ENCODE measurements around the gene LANCL2. TPM values are rescaled to one million over a fixed set of nuclear protein-coding genes. Genes with fewer than 3 reads are reported as not detected.

The LANCL2 gene
- polyA plus RNA-seq, 1 experiment: 26.8 TPM

DNA sequence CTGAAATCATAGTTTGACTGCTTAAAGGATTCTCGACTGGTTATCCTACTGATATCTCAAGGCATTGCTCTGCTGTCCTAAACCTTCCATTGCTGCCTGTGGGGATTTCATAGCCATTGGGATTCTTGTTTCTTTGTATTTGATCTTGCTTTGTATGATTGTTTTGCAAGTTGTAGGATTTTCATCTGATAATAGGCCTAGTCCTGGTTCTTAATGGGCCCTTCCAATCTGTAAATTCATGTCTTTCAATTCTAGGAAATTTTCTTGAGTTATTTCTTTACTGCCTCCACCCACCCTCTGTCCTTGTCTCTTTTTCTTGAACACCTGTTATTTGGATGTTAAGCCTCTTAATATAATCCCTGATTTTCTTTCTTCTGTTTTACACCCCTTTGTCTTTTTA lies 72.2 kb downstream of the LANCL2 start:
- ChIA-PET CTCF (no interaction called here), POLR2A (no interaction called here)
- Histone ChIP-seq H3K27me3 (ENCODE audit: control insufficient read depth, insufficient read depth, low read length) (no peaks in the 10 kb centered on the region), H3K4me3 (ENCODE audit: low read depth, low read length) (no peak overlapping the region), H3K36me3 (ENCODE audit: control insufficient read depth, insufficient read depth, low read length) (no peaks in the 10 kb centered on the region)
- TF ChIP-seq, protein P1, sequence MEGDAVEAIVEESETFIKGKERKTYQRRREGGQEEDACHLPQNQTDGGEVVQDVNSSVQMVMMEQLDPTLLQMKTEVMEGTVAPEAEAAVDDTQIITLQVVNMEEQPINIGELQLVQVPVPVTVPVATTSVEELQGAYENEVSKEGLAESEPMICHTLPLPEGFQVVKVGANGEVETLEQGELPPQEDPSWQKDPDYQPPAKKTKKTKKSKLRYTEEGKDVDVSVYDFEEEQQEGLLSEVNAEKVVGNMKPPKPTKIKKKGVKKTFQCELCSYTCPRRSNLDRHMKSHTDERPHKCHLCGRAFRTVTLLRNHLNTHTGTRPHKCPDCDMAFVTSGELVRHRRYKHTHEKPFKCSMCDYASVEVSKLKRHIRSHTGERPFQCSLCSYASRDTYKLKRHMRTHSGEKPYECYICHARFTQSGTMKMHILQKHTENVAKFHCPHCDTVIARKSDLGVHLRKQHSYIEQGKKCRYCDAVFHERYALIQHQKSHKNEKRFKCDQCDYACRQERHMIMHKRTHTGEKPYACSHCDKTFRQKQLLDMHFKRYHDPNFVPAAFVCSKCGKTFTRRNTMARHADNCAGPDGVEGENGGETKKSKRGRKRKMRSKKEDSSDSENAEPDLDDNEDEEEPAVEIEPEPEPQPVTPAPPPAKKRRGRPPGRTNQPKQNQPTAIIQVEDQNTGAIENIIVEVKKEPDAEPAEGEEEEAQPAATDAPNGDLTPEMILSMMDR (IDR thresholded peaks at IDR 0.05; ENCODE audit: insufficient read depth, low read depth, low read length): no peak
- DNase-seq (ENCODE audit: low read depth): no peak

DNA sequence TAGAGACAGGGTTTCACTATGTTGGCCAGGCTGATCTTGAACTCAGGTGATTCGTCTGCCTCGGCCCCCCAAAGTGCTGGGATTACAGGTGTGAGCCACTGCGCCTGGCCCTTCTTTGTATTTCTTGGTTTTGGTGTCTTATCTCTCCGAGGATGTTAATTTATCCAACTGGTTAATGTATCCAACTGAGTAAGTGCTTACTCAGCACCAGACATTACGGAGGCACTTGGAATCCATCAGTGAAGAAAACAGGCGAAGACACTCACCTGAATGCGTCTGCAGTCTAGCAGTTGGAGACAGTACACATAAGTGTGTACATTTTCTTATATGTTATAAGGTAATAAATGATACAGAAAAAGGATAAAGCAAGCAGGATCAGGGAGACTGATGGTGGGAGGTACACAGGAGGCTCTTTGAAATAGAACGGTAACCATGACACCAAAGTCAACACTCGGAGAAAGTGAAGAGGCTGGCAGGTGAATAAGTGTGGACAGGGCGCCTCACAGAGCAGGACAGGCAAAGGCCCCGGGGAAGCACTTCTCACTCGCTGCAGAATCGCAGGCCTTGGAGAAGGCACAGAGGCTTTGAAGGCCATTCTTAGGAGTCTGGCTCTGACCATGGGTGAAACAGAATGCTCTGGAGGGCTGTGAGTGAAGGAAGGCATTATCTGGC lies 73.1 kb downstream of the LANCL2 start:
- no peak overlapping the region for H3K4me3 ChIP-seq (ENCODE audit: low read depth, low read length)
- no peaks in the 10 kb centered on the region for H3K36me3 ChIP-seq (ENCODE audit: control insufficient read depth, insufficient read depth, low read length)
- no peak for DNase-seq (ENCODE audit: low read depth)
- POLR2A ChIA-PET: no interaction called here
- CTCF ChIA-PET: no interaction called here
- TF ChIP-seq, protein P1 (IDR thresholded peaks at IDR 0.05; ENCODE audit: insufficient read depth, low read depth, low read length): no peak
- no peaks in the 10 kb centered on the region for H3K27me3 ChIP-seq (ENCODE audit: control insufficient read depth, insufficient read depth, low read length)

DNA sequence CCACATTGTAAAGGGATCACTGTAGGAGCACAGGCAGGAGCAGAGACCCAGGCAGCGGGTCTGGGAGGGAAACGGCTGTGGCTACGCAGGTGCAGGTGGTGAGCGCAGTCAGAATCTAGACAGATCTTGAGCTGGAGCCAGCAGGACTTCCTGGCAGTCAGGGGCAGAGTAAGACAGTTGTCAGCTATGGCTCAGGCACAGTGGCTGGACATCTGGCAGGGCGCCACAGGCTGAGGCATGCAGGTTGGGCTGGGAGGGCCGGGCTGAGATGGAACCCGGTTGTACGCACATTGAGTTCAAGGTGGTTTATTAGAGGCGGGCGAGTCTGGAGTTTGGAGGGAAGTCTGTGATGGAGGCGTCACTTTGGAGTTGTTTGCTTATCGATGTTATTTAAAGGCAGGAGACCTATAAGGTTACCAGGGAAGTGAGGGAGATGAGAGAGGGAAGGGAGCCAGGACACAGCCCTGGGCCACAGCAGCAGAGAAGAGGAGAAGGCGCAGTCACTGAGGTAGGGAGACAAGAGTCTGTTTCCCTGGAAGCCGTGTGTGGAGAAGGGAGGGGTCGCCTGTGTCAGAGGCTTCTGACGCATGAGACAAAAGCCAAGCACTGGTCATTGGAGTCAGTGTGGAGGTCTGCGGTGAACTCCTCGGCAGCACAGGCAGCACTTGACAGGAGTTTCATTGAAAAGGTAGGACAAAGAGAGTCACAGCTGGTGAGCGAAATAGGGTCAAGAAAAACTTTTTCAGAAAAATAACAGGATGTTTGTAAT lies 73.8 kb downstream of the LANCL2 start:
- Histone ChIP-seq H3K36me3 (ENCODE audit: control insufficient read depth, insufficient read depth, low read length) (no peaks in the 10 kb centered on the region), H3K4me3 (ENCODE audit: low read depth, low read length) (no peak overlapping the region), H3K27me3 (ENCODE audit: control insufficient read depth, insufficient read depth, low read length) (no peaks in the 10 kb centered on the region)
- TF ChIP-seq, protein P1 (IDR thresholded peaks at IDR 0.05; ENCODE audit: insufficient read depth, low read depth, low read length): no peak
- DNase-seq (ENCODE audit: low read depth): no peak
- ChIA-PET CTCF (interaction anchor here (1.2 to 1.4 kb wide), 2 partner anchors 12 to 665 kb away, joined by 3 read pairs; no protein-coding TSS in a partner anchor), POLR2A (no interaction called here)

DNA sequence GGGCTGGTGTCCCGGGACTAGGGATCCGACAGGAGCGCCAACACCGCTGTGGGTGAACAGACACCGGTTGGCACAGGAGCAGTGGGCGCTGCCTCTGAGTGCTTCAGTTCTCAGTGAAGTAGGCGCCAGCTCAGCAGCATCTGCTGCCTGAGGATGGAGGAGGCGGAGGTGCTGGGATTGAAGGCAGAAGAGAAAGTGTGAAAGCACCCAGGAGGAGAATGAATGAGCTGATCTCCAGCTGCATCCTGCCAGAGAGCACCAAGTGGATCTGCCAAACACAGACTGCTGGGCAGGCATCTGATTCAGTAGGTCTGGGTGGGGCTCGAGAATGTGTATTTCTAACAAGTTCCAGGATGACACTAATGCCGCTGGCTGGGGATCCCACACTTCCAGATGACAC lies 74.5 kb downstream of the LANCL2 start:
- DNase-seq (ENCODE audit: low read depth): no peak
- CTCF ChIA-PET: interaction anchor here (1.2 to 1.4 kb wide), 2 partner anchors 11 to 666 kb away, joined by 3 read pairs; no protein-coding TSS in a partner anchor
- Histone ChIP-seq H3K36me3 (ENCODE audit: control insufficient read depth, insufficient read depth, low read length) (no peaks in the 10 kb centered on the region), H3K4me3 (ENCODE audit: low read depth, low read length) (no peak overlapping the region), H3K27me3 (ENCODE audit: control insufficient read depth, insufficient read depth, low read length) (no peaks in the 10 kb centered on the region)
- TF ChIP-seq, protein P1 (IDR thresholded peaks at IDR 0.05; ENCODE audit: insufficient read depth, low read depth, low read length): no peak
- POLR2A ChIA-PET: no interaction called here

DNA sequence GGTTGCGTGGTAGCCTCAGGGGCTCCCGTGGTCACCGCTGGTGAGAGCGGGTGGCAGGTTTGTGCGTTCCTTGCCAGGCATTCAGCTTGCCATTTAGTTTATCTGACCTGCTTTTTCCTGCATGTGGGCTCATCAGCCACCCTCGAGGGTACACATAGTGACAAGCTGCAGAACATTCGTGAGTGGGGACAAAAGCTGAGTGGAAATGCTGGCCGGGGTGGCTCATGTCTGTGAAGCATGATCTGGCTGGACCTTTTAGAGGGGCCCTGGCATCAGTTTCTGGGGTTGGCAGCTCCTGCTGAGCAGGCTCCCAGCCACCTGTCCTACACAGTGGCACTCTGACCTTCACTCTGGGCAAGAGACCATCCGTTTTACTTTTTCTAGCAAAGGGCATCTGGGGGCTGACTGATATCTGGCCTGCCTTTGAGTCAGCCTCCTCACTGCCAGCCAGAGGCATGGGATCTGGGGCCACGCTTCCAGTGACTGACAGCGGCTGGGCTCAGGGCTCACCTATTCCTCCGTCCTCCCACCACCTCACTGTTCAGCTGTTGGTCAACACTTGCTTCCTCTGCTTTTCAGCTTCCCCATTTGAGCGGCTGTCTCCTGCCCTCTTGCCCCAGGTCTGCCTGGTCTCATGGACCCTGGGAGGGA lies 75.0 kb downstream of the LANCL2 start:
- Histone ChIP-seq H3K27me3 (ENCODE audit: control insufficient read depth, insufficient read depth, low read length) (no peaks in the 10 kb centered on the region), H3K4me3 (ENCODE audit: low read depth, low read length) (no peak overlapping the region), H3K36me3 (ENCODE audit: control insufficient read depth, insufficient read depth, low read length) (no peaks in the 10 kb centered on the region)
- DNase-seq (ENCODE audit: low read depth): no peak
- POLR2A ChIA-PET: no interaction called here
- CTCF ChIA-PET: interaction anchor here (0.7 to 1.4 kb wide), 3 partner anchors 11 to 667 kb away, joined by 3 read pairs; no protein-coding TSS in a partner anchor
- TF ChIP-seq, protein P1 (IDR thresholded peaks at IDR 0.05; ENCODE audit: insufficient read depth, low read depth, low read length): no peak
